ENCODE results near the gene CD209.

DNA sequence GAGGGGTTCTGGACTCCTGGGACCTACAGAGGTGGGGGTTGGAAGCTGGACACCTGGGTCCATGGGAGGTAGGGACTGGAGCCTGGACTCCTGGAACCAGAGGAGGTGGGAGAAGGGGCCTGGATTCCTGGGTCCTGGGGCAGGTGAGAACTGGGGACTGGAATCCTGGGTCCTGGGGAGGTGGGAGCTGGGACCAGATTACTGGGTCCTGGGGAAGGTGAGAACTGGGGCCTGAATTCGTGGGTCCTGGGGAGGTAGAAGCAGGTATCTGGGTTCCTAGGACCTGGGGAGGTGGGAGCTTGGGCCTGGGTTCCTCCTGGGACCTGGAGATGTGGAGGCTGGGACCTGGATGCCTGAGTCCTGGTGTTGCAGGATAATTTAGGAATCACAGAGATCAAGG lies 16.4 kb upstream of the CD209 start:
- TF ChIP-seq, protein P1, sequence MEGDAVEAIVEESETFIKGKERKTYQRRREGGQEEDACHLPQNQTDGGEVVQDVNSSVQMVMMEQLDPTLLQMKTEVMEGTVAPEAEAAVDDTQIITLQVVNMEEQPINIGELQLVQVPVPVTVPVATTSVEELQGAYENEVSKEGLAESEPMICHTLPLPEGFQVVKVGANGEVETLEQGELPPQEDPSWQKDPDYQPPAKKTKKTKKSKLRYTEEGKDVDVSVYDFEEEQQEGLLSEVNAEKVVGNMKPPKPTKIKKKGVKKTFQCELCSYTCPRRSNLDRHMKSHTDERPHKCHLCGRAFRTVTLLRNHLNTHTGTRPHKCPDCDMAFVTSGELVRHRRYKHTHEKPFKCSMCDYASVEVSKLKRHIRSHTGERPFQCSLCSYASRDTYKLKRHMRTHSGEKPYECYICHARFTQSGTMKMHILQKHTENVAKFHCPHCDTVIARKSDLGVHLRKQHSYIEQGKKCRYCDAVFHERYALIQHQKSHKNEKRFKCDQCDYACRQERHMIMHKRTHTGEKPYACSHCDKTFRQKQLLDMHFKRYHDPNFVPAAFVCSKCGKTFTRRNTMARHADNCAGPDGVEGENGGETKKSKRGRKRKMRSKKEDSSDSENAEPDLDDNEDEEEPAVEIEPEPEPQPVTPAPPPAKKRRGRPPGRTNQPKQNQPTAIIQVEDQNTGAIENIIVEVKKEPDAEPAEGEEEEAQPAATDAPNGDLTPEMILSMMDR (tag by site-specific recombination; IDR thresholded peaks at IDR 0.05), result no peak
- TF ChIP-seq ZNF529 (tag by site-specific recombination; IDR thresholded peaks at IDR 0.05; ENCODE audit: insufficient replicate concordance) (no peak), ZNF621 (tag by site-specific recombination; IDR thresholded peaks at IDR 0.05) (no peak), ZNF549 (tag by site-specific recombination; IDR thresholded peaks at IDR 0.05) (no peak), SP2 (tag by site-specific recombination; IDR thresholded peaks at IDR 0.05) (no peak), ZNF23 (tag by site-specific recombination; IDR thresholded peaks at IDR 0.05; ENCODE audit: borderline replicate concordance) (no peak), PRDM1 (tag by site-specific recombination; IDR thresholded peaks at IDR 0.05) (no peak)
- TF ChIP-seq, protein P2, sequence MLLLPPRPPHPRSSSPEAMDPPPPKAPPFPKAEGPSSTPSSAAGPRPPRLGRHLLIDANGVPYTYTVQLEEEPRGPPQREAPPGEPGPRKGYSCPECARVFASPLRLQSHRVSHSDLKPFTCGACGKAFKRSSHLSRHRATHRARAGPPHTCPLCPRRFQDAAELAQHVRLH (tag by site-specific recombination; IDR thresholded peaks at IDR 0.05), result no peak
- TF ChIP-seq, protein P3, sequence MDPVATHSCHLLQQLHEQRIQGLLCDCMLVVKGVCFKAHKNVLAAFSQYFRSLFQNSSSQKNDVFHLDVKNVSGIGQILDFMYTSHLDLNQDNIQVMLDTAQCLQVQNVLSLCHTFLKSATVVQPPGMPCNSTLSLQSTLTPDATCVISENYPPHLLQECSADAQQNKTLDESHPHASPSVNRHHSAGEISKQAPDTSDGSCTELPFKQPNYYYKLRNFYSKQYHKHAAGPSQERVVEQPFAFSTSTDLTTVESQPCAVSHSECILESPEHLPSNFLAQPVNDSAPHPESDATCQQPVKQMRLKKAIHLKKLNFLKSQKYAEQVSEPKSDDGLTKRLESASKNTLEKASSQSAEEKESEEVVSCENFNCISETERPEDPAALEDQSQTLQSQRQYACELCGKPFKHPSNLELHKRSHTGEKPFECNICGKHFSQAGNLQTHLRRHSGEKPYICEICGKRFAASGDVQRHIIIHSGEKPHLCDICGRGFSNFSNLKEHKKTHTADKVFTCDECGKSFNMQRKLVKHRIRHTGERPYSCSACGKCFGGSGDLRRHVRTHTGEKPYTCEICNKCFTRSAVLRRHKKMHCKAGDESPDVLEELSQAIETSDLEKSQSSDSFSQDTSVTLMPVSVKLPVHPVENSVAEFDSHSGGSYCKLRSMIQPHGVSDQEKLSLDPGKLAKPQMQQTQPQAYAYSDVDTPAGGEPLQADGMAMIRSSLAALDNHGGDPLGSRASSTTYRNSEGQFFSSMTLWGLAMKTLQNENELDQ (tag by site-specific recombination; IDR thresholded peaks at IDR 0.05; ENCODE audit: low read depth), result no peak

Data from HEK293 (cell line).